HG02840 (cell line): ENCODE data around the gene OBSL1.
A peak's percentile ranks its signal among the peaks of the same experiment; 100 is the strongest.

ENCODE experiments used
- ATAC-seq: cut with Tn5 transposase; IDR thresholded peaks from one replicate; pipeline ENCODE4 v1.9.1; 2021; ENCODE audit warnings: mild to moderate bottlenecking, moderate library complexity, moderate number of reproducible peaks; ENCODE audit not compliant: unreplicated experiment, low FRiP score

Gene OBSL1

DNA sequence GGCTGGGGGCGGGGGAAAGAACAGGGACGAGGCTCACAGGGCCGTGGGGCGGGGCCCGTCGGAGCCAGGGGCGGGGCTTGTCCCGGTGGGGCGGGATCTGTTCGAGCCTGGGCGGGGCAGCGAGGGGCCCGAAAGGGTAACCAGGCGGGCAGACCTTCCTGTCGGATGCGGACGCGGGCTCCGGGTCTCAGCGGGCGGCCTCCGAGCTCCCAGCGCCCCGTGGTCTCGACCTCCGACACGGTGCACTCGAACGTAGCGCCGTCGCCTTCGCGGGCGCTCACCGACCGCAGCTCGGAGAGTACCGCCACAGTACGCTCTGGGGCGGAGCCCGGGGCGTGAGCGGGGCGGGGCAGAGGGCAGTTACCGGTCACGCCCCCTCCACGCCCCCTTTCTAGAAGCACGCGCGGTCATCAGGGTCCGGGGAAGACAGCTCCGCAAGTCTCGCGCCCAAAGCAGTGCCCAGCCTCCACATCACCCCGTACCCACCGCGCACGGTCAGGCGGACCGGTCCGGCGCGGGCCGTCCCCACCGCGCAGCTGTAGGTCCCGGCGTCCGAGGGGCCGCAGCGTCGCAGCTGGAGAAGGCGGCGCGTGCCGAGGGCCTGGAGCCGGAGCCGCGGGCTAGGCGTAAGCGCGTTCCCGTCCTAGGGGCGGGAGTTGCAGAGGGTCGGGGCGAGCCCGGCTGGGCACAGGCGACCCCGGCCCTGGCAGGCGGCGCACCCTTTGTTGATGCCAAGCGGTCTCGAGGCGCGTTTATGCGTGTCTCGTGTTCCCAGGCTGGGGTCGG is 18.8 kb downstream of the OBSL1 start:
- ATAC-seq = peak; percentile 84

DNA sequence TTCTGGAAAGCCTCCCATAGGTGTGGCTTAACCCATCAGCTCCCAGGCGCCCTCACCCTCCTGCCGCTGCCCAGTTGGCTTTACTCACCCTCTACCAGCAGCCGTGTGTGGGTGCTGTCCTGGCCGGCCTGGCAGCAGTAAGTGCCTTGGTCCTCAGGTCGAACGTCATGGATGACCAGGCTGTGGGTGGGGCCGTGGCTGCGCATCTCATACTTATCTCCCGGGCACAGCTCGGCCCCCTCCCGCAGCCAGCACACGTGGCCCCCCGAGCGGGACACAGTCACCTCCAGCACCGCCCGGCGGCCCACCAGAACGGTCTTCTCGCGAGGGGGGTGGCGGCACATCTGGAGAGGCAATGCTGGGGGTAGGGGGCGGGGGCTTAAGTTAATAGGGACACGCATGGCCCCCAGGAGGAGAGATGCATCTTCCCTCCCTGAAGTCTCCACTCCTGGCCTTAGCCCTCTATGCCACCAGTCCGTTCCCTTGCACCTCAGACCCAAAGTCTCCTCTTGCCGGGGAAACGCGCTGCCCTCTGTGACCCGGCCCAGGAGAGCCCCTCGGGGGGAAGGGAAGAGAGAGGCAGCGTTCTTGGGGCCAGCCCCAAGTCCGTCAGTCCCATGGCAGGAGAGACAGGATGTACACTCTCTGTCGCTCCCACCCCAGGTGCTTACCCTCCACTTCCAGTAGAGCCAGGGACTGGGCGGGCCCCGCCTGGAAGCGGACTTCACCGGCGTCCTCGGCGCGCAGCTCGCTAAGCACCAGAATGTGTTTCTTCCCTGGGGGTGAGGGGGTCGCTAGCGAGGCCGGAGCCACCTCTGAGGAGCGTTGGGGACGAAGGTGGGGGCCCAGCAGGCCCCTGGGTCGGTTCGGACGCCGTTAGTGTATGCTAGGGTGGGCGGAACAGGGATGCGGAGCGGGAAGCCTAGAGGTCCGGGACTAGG is 19.6 kb downstream of the OBSL1 start:
- ATAC-seq = peak; percentile 28

DNA sequence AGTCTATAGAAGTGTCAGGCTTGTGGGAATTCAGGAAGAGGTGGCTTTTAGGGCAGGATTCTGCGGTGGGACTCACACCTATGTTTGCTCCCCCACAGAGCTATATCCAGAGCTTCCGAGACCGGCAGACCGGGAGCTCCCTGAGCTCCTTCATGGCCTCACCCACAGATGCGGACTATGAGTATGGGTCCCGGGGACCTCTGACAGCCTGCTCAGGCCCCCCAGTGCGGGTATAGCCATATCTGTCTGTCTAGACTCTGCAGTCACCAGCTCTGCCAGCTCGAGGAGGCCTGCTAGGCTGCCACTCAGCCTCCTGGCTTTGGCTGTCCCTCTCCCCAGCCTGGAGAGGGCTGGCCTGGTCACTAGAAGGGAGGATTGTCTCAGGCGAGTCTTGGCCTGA is 21.7 kb downstream of the OBSL1 start:
- ATAC-seq = no peak

- no peak for ATAC-seq
Observed at GRCh38 chr2:219548990-219549389, 22.3 kb downstream of the OBSL1 start.

- no peak for ATAC-seq
Observed at GRCh38 chr2:219547621-219548020, 23.7 kb downstream of the OBSL1 start.

DNA sequence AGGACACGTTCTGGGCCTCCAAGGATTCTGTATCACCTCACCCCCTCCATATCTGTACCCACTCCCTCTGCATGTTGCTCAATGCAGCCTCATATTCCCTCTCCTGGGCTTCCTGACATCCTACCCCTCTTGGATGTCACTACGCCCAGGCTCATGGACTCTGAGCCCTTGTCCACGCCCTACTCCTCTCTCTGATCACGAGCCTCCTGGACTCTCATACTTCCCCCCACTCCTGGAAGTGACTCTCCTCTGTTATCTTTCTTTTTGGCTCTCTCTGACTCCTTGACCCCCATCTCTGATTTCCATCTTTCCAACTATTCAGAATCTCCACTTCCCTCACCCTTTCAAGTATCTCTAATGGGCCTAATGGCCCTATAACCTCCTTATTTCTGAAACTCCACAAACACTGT is 25.4 kb downstream of the OBSL1 start:
- ATAC-seq = no peak

GRCh38 chr2:219545295-219545942 is 25.9 kb downstream of the OBSL1 start:
- no peak for ATAC-seq

DNA sequence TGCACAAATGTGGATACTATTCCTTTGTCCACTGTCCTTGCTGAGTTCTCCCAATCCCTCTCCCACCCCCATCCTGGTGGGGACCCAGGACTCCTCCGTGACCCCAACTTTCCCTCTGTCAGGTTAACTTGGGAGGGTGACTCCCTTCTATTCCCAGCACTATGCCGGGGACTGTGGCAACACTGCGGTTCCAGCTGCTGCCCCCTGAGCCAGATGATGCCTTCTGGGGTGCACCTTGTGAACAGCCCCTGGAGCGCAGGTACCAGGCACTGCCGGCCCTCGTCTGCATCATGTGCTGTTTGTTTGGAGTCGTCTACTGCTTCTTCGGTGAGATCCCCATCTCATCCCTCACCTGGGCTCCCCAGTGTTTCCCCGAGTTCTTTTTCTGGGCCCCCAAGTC is 26.8 kb downstream of the OBSL1 start:
- no peak for ATAC-seq

DNA sequence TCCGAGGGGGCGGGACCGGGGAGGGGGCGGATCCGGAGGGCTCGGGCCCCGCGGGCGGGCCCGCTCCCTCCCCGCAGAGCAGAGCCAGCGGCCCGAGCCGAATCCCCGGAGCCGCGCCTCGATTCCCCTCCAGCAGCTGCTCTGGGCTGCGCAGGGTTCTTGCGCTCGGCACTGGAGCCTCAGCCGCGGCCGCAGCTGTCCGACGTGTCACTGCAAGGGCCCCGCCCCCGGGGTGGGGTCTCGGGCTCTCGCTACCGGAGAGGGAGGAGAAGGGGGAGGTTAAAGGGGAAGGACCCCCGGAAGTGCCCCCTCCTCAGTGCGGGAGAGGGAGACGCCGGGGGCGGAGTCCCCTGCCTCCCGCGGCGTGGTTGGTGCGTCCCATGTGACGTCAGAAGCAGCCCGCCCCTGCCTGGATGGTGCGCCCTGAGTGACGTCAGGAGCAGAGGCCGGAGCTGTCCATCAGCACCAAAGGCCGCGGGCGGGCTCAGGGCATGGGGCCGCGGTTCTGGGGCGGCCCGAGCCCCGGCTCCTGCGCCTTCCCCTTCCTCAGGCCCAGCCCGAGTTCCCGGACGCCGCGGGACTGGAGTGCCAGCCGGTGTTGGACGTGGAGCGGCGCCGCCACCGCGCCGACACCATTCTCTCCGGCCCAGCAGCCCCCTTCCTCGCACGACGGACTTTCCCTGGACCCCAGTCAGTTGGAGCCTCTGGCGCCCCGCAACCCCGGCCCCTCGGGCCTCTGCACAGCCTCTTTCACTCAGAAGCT is 27.6 kb downstream of the OBSL1 start, which contains the start of the genes CHPF and TMEM198:
Gene CHPF (minus strand): TSS at position 214 of the 763 bp plus-strand sequence. CDS start 271 bp downstream, outside the sequence.
Gene TMEM198 (plus strand): TSS at position 433 of the 763 bp plus-strand sequence. CDS start 700 bp downstream, outside the sequence.
- ATAC-seq = peak; percentile 77

DNA sequence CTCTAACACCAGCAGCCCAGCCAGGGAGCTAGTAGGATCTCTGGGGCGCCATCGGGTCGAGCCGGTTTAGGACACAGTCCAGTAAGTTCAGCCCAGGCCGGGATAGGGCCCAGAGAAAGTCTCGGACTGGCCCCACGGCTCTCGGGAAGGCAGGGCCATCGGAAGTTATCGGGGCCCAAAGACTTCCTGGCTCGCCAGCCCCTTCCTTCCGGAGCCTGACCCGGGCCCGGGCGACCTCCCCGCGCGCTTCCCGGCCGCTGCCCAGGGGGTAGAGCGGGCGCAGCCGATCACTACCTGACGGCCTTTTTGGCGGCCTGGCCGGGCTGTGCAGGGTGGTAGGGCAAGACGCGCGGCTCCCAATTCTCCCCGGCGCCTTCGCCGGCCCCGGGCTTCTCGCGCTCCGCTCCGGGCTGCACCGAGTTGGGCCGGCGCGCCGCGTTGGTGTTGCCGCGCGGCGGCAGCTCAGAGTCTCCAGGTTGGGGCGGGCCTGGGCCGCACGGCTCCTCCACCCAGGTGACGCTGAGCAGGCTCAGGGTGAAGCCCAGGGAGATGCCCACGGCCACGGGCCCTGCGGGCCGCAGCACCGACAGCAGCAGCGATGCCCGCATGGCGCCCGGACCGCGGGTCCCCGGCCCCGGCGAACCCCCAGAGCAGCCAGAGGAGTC is 28.3 kb downstream of the OBSL1 start:
- peak; percentile 33 for ATAC-seq

GRCh38 chr2:219541611-219542180 is 29.6 kb downstream of the OBSL1 start:
- peak; percentile 38 for ATAC-seq

DNA sequence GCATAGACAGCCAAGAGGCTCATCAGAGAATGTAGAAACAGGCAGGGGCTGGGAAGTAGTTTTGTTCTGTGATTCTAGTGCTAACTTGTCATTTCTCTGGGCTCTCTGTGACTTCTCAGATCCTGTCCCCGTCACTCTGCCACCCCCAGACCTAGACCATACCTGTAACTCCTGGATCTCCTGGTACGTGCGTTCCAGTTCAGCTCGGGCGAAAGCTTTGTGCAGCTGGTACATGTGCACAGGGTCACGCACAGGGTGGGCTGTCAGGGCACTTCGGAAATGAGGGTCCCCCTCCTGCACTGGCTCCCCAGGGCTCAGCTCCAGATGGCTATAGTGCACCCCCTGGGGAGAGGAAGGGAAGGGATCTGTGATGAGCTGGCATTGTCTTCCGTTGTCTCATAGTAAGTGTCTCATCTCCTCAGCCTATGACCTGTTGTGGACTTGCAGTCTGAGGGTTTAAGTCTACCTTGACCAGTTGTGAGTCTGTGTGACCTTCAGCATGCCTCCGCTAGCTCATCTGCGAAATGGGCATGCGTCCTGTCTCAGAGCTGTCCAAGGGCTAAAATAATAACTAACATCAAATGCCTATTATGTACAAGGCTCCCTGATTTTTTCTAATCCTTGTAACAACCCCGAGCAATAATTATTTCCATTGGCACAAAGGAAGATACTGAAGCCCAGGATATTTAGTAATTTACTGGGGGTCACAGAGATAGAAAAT is 30.4 kb downstream of the OBSL1 start:
- no peak for ATAC-seq

DNA sequence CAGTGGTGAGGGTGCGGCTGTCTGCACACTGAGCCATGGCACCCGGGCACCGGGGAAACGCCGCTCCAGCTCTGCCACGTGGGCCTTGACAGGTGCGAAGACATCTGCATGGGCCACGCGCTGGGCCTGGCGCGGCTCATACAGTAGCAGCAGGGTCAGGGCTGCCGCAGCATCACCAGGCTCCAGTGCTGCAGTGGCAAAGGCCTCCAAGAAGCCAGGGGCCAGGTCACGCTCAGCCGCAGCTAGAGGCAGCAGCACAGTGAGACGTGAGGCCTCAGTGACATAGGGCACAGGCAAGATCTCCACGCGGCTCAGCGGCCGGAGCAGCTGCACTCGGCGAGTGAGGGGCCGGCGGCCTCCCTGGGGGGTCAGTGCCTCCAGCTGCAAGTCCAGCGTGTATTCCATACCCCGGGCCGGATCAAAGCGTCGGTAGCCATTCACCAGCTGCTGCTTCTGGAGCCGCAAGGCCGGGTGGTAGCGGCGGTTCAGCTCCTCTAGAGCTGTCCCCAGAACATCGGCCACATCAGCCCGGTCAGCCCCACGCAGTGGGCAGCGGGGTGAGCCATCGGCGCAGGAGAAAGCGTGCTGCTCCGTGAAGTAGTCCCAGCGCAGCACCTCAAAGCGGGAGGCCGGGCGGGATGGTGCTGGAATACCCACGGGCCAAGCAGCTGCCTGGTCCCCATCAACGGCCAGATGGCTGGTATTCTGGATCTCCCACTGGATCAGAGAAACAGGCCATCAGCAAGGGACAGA is 31.2 kb downstream of the OBSL1 start:
- no peak for ATAC-seq

DNA sequence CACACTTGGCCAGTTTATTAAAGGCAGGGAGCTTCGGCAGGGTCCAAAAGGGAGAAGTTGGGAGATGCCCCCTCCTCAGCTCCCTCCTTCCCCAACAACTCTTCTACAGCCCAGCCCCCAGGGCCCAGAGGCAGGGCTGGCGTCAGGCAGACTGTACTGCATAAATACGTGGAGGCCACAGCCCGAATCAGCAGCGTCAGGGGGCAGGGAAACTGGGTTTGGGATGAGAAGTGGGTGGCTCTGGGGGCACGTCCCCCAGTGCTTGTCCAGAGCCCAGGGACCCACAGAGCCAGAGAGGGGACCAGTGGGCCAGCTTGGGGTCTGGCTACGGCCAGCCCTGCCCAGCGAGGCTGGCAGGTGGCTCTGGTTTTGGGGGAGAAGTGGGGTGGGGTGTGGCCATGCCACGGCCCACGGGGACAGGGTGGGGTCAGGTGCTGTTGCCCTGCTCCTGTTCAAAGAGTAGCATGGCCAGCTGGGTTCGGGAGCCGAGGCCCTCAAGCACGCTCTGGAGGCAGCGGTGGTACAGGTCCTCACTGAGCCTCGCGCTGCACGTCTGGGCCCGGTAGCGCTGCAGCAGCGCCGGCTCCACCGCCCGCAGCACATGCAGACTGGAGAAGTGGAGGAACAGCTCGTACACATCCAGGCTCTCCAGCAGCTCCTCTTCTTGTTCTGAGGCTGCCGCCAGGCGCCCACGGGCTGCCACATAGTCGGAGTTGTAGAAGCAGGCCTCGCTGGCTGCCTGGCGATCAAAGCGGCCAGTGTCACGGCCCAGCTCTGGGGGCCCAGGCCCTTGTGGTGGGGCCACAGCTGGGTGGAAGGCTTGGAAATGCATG is 32.2 kb downstream of the OBSL1 start:
- ATAC-seq = no peak

GRCh38 chr2:219538504-219538951 is 32.8 kb downstream of the OBSL1 start:
- no peak for ATAC-seq

- ATAC-seq = no peak
Observed at GRCh38 chr2:219537657-219538488, 33.5 kb downstream of the OBSL1 start.
